Psoas muscle (tissue), 8 donors: ENCODE data around the gene PRRX1. TPM values are rescaled to one million over a fixed set of nuclear protein-coding genes. Genes with fewer than 3 reads are reported as not detected.

Experiments
- ATAC-seq, 4 donors: fragments of 200-7000 bp; cut with Tn5 transposase; one replicate each; pipeline ENCODE4 v1.9.1; 2020; ENCODE audit warnings: moderate library complexity in 3 of 4, mild to moderate bottlenecking in 2 of 4
- DNase-seq, 2 donors: peaks; one replicate each; pipeline ENCODE4 v3.0.0-alpha.2; 2020
- H3K27ac ChIP-seq: fragments of 200-600 bp; one replicate; pipeline ENCODE4 v1.8.0; 2022
- H3K27me3 ChIP-seq, 3 donors: fragments of 200-600 bp in 1 of 3; one replicate each; pipeline versions ENCODE4 v1.6.1 to v1.8.0; 2013 to 2022; ENCODE audit warnings: low read length in 2 of 3, mild to moderate bottlenecking in 2 of 3, moderate library complexity in 1 of 3; ENCODE audit not compliant: insufficient read depth in 3 of 3
- H3K36me3 ChIP-seq, 2 donors: fragments of 200-600 bp in 1 of 2; one replicate each; pipeline versions ENCODE4 v1.6.1 to v1.8.0; 2013 to 2022; ENCODE audit warnings: low read depth in 1 of 2, mild to moderate bottlenecking in 1 of 2, moderate library complexity in 1 of 2; ENCODE audit not compliant: insufficient read depth in 1 of 2
- H3K4me1 ChIP-seq: fragments of 200-600 bp; one replicate; pipeline ENCODE4 v1.8.0; 2022
- H3K4me3 ChIP-seq: fragments of 200-600 bp; one replicate; pipeline ENCODE4 v1.8.0; 2022; ENCODE audit warnings: mild to moderate bottlenecking
- H3K9me3 ChIP-seq: fragments of 200-600 bp; one replicate; pipeline ENCODE4 v1.8.0; 2022
- CTCF ChIP-seq: fragments of 200-600 bp; IDR thresholded peaks from one replicate; pipeline ENCODE4 v1.8.0; 2022; ENCODE audit warnings: antibody characterized with exemption
- WGBS, 3 donors: extraction: QIAGEN DNeasy Blood & Tissue Kit; methylation state at CpG; one replicate each; pipeline versions ENCODE4 v1.1.6 to v1.1.7; 2013; 5-methylcytosine and 5-hydroxymethylcytosine counted together
- intact Hi-C, 2 donors: fragments of 100-400 bp; cut with DNase I; formaldehyde crosslinking; loops; one replicate each; pipeline versions ENCODE4 v1.11.0 to v1.14.2; 2022
- polyA plus RNA-seq, 3 donors: library from polyadenylated mRNA; stranded (reverse); fragments of 200-250 nt; gene quantifications; one replicate each; pipeline ENCODE4 v1.2.3, GENCODE V29; 2013
- total RNA-seq, 4 donors: library from RNA; stranded (reverse); fragmentation: NEBNext Ultra II Directional in 2 of 4; extraction: Animal tissue kit (Norgen Biotek cat#: 25700) in 2 of 4; gene quantifications; one replicate each; pipeline versions ENCODE4 v1.2.1 to v1.2.4, GENCODE V29; 2021 to 2023
- donor health status: healthy with polysubstance abuse.
- donor health status: DM: no; HTN: no; CAD: no; lungs with moderate emphysema.
- donor health status: Bipolar disorder and iron deficiency.
- donor health status: healthy.
- donor health status: DM: yes; HTN: yes; CAD: no.
- donor health status: DM: no; HTN: no; CAD: no.
- donor health status: DM: no; HTN: no; CAD: no.
- donor health status: DM: yes; HTN: yes; CAD: no.

PRRX1 gene
- total and polyA plus RNA-seq, 7 donors, result 27.7 to 256 (median 64.1) TPM

- intact Hi-C loops, result loop anchor here in 1 of 2 donors (5.0 kb wide), 1 partner anchor 37 kb away; no protein-coding TSS in a partner anchor
- Histone ChIP-seq H3K27ac (peak overlapping the region; percentile 75), H3K4me3 (no peak overlapping the region), H3K36me3 (no peaks in the 10 kb centered on the region), H3K27me3 (no peaks in the 10 kb centered on the region), H3K9me3 (peaks cover 3% of the 10 kb centered on the region), H3K4me1 (peaks cover 30% of the 10 kb centered on the region)
- TF ChIP-seq CTCF, result no peak
- ATAC-seq, result peak; percentile 38 to 51 (median 46)
- DNase-seq, result no peak
These were observed 43.8 kb upstream of the PRRX1 start for GRCh38 chr1:170620164-170620563.

GRCh38 chr1:170623171-170623570 is 40.8 kb upstream of the PRRX1 start:
- Histone ChIP-seq H3K27ac (no peak overlapping the region), H3K27me3 (no peaks in the 10 kb centered on the region), H3K9me3 (peaks cover 3% of the 10 kb centered on the region), H3K4me3 (no peak overlapping the region), H3K36me3 (no peaks in the 10 kb centered on the region), H3K4me1 (peaks cover 22% of the 10 kb centered on the region)
- no peak for TF ChIP-seq CTCF
- ATAC-seq (peak in 2 of 4 donors; percentile 42 to 54), DNase-seq (no peak)
- intact Hi-C loops, result loop anchor here in 1 of 2 donors (5.0 kb wide), 1 partner anchor 34 kb away; no protein-coding TSS in a partner anchor
- WGBS, 3 donors, result 50 to 59% (median 53%) methylated on average over 2 of the region's 2 CpGs

GRCh38 chr1:170624146-170624545 is 39.8 kb upstream of the PRRX1 start:
- intact Hi-C loops, result loop anchor here in 1 of 2 donors (5.0 kb wide), 1 partner anchor 33 kb away; no protein-coding TSS in a partner anchor
- H3K4me3 ChIP-seq, result no peak overlapping the region
- H3K4me1 ChIP-seq, result peaks cover 13% of the 10 kb centered on the region
- H3K27ac ChIP-seq, result no peak overlapping the region
- ATAC-seq (no peak), DNase-seq (no peak)
- 35 to 54% (median 51%) methylated on average over 2 of the region's 2 CpGs for WGBS, 3 donors
- no peaks in the 10 kb centered on the region for H3K36me3 ChIP-seq
- peaks cover 3% of the 10 kb centered on the region for H3K9me3 ChIP-seq
- TF ChIP-seq CTCF, result no peak
- H3K27me3 ChIP-seq, result no peaks in the 10 kb centered on the region

- ATAC-seq (no peak), DNase-seq (no peak)
- Histone ChIP-seq H3K36me3 (no peaks in the 10 kb centered on the region), H3K9me3 (no peaks in the 10 kb centered on the region), H3K4me3 (no peak overlapping the region), H3K27me3 (peaks cover 0 to 2% (median 0%) of the 10 kb centered on the region in 3 donors), H3K27ac (no peak overlapping the region), H3K4me1 (no peaks in the 10 kb centered on the region)
- intact Hi-C loops, result no loop called here
- no peak for TF ChIP-seq CTCF
- WGBS, 3 donors, result 89 to 91% (median 91%) methylated on average over 7 of the region's 7 CpGs
These were observed 33.0 kb upstream of the PRRX1 start for GRCh38 chr1:170630977-170631376.

GRCh38 chr1:170634293-170634692 is 29.6 kb upstream of the PRRX1 start:
- H3K27me3 ChIP-seq, result peaks cover 0 to 2% (median 0%) of the 10 kb centered on the region in 3 donors
- no peaks in the 10 kb centered on the region for H3K4me1 ChIP-seq
- DNase-seq (no peak), ATAC-seq (no peak)
- no peaks in the 10 kb centered on the region for H3K9me3 ChIP-seq
- intact Hi-C loops, result no loop called here
- H3K27ac ChIP-seq, result no peak overlapping the region
- no peak for TF ChIP-seq CTCF
- no peak overlapping the region for H3K4me3 ChIP-seq
- no peaks in the 10 kb centered on the region for H3K36me3 ChIP-seq
- WGBS, 3 donors, result 87 to 93% (median 89%) methylated on average over 1 of the region's 1 CpG
